Measurements from ENCODE around the gene NCR3LG1.

The NCR3LG1 gene

DNA sequence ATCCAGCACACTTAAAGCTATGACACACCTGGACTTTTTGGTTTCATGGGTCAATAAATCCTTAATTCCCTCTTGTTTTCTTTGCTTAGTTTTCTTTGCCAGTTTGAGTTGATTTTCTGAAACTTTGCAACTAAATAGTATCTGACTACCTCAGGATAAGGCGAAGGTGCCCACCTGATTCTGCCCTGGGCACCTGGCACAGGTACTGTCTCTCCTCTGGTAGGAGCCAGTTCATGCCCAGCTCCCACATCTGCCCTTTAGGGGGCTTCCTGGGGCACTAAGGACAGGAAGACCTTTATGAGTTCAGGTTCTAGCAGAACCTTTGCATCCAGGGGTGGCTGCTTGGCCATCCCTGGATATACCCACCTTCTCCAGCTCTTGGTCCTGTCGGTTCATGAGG, 56.4 kb downstream of the NCR3LG1 start (continued):
- TF ChIP-seq, protein P1, sequence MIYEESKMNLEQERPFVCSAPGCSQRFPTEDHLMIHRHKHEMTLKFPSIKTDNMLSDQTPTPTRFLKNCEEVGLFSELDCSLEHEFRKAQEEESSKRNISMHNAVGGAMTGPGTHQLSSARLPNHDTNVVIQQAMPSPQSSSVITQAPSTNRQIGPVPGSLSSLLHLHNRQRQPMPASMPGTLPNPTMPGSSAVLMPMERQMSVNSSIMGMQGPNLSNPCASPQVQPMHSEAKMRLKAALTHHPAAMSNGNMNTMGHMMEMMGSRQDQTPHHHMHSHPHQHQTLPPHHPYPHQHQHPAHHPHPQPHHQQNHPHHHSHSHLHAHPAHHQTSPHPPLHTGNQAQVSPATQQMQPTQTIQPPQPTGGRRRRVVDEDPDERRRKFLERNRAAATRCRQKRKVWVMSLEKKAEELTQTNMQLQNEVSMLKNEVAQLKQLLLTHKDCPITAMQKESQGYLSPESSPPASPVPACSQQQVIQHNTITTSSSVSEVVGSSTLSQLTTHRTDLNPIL (CRISPR knock-in tag; IDR thresholded peaks at IDR 0.05; ENCODE audit: low read depth), result no peak
- TF ChIP-seq ZC3H10 (CRISPR knock-in tag; IDR thresholded peaks at IDR 0.05), result no peak
- TF ChIP-seq, protein P2, sequence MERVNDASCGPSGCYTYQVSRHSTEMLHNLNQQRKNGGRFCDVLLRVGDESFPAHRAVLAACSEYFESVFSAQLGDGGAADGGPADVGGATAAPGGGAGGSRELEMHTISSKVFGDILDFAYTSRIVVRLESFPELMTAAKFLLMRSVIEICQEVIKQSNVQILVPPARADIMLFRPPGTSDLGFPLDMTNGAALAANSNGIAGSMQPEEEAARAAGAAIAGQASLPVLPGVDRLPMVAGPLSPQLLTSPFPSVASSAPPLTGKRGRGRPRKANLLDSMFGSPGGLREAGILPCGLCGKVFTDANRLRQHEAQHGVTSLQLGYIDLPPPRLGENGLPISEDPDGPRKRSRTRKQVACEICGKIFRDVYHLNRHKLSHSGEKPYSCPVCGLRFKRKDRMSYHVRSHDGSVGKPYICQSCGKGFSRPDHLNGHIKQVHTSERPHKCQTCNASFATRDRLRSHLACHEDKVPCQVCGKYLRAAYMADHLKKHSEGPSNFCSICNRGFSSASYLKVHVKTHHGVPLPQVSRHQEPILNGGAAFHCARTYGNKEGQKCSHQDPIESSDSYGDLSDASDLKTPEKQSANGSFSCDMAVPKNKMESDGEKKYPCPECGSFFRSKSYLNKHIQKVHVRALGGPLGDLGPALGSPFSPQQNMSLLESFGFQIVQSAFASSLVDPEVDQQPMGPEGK (CRISPR knock-in tag; IDR thresholded peaks at IDR 0.05; ENCODE audit: borderline replicate concordance), result no peak
- no peak for TF ChIP-seq ZFP3 (CRISPR knock-in tag; IDR thresholded peaks at IDR 0.05)
- TF ChIP-seq ARNTL (CRISPR knock-in tag; IDR thresholded peaks at IDR 0.05; ENCODE audit: borderline replicate concordance, low read depth), result no peak
- no peak for TF ChIP-seq GLIS3 (CRISPR knock-in tag; IDR thresholded peaks at IDR 0.05)
- no peak for TF ChIP-seq RARB (CRISPR knock-in tag; IDR thresholded peaks at IDR 0.05)

DNA sequence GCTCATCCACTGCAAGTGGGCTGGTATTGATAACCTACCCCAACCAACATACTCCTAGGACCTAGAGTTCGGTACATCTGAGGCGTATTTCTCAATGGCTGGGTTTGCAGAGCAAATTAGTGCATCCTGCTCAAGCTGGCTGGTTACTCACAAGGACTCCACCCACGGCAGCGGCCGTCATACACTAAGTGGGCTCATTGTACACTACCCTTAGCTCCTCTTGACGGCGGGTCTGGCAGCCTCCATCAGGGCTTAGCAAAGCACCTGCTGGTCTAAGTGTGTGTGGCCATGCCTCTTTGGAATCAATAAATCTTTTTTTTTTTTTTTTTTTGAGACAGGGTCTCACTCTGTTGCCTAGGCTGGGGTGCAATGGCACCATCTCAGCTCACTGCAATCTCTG, 57.0 kb downstream of the NCR3LG1 start:
- no peak for ATAC-seq
- TF ChIP-seq TOX (CRISPR knock-in tag; IDR thresholded peaks at IDR 0.05; ENCODE audit: borderline replicate concordance), result no peak
- no peak for TF ChIP-seq GLIS3 (CRISPR knock-in tag; IDR thresholded peaks at IDR 0.05)
- TF ChIP-seq, protein P3, sequence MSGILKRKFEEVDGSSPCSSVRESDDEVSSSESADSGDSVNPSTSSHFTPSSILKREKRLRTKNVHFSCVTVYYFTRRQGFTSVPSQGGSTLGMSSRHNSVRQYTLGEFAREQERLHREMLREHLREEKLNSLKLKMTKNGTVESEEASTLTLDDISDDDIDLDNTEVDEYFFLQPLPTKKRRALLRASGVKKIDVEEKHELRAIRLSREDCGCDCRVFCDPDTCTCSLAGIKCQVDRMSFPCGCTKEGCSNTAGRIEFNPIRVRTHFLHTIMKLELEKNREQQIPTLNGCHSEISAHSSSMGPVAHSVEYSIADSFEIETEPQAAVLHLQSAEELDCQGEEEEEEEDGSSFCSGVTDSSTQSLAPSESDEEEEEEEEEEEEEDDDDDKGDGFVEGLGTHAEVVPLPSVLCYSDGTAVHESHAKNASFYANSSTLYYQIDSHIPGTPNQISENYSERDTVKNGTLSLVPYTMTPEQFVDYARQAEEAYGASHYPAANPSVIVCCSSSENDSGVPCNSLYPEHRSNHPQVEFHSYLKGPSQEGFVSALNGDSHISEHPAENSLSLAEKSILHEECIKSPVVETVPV (CRISPR knock-in tag; IDR thresholded peaks at IDR 0.05), result no peak
- no peak for TF ChIP-seq ARNTL (CRISPR knock-in tag; IDR thresholded peaks at IDR 0.05; ENCODE audit: borderline replicate concordance, low read depth)
- TF ChIP-seq ESRRG (CRISPR knock-in tag; IDR thresholded peaks at IDR 0.05), result no peak
- TF ChIP-seq BACH2 (CRISPR knock-in tag; IDR thresholded peaks at IDR 0.05; ENCODE audit: borderline replicate concordance), result no peak
- no peak for TF ChIP-seq TCF4 (CRISPR knock-in tag; IDR thresholded peaks at IDR 0.05; ENCODE audit: borderline replicate concordance)

DNA sequence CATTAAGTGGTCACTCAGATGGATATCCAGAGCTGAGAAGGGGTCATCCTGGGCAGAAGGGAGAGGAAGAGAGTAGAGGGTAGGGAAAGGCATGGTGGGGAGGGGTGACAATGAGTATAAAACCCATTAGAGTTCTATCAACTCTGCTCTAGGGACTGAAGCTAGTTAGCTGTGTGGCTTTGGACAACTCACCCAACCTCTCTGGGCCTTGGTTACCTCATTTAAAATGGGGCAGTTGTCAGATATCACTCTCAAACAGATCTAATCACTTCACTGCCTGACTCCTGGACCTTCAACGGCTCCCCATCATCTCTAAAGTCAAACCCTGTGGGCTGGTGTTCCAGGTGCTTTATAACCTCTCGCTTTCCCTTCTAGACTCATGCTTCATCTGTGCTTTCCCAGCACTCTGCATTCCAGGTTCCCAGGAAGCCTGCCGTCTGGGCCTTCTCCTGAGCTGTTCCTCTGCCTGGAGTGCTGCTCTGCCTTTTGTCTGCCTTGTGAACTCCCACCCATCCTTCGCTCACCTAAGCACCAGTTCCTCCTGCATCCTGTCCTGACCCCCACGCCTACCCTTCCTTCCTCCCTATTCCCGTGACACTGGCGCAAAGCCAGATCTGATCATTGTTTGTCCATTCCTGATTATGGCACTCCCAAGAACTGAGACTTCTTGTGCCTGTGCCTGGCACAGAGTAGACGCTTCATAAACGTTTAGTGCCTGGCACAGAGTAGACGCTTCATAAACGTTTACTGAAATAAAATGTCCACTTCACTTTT, 59.2 kb downstream of the NCR3LG1 start:
- no peak for ATAC-seq
- no peak for TF ChIP-seq ARNTL (CRISPR knock-in tag; IDR thresholded peaks at IDR 0.05; ENCODE audit: borderline replicate concordance, low read depth)
- TF ChIP-seq ZC3H10 (CRISPR knock-in tag; IDR thresholded peaks at IDR 0.05), result no peak
- TF ChIP-seq PPARA (CRISPR knock-in tag; IDR thresholded peaks at IDR 0.05; ENCODE audit: borderline replicate concordance), result no peak
- TF ChIP-seq ZFP30 (CRISPR knock-in tag; IDR thresholded peaks at IDR 0.05), result no peak
- TF ChIP-seq OSR1 (CRISPR knock-in tag; IDR thresholded peaks at IDR 0.05), result no peak
- TF ChIP-seq SNAI2 (CRISPR knock-in tag; IDR thresholded peaks at IDR 0.05), result no peak
- TF ChIP-seq ZNF8 (CRISPR knock-in tag; IDR thresholded peaks at IDR 0.05), result no peak
- TF ChIP-seq, protein P4, sequence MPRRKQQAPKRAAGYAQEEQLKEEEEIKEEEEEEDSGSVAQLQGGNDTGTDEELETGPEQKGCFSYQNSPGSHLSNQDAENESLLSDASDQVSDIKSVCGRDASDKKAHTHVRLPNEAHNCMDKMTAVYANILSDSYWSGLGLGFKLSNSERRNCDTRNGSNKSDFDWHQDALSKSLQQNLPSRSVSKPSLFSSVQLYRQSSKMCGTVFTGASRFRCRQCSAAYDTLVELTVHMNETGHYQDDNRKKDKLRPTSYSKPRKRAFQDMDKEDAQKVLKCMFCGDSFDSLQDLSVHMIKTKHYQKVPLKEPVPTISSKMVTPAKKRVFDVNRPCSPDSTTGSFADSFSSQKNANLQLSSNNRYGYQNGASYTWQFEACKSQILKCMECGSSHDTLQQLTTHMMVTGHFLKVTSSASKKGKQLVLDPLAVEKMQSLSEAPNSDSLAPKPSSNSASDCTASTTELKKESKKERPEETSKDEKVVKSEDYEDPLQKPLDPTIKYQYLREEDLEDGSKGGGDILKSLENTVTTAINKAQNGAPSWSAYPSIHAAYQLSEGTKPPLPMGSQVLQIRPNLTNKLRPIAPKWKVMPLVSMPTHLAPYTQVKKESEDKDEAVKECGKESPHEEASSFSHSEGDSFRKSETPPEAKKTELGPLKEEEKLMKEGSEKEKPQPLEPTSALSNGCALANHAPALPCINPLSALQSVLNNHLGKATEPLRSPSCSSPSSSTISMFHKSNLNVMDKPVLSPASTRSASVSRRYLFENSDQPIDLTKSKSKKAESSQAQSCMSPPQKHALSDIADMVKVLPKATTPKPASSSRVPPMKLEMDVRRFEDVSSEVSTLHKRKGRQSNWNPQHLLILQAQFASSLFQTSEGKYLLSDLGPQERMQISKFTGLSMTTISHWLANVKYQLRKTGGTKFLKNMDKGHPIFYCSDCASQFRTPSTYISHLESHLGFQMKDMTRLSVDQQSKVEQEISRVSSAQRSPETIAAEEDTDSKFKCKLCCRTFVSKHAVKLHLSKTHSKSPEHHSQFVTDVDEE (CRISPR knock-in tag; IDR thresholded peaks at IDR 0.05), result no peak
- no peak for TF ChIP-seq ZNF565 (CRISPR knock-in tag; conservative IDR thresholded peaks at IDR 0.05; ENCODE audit: low read depth)
- TF ChIP-seq TOX (CRISPR knock-in tag; IDR thresholded peaks at IDR 0.05; ENCODE audit: borderline replicate concordance), result no peak
- TF ChIP-seq ZFP3 (CRISPR knock-in tag; IDR thresholded peaks at IDR 0.05), result no peak
- TF ChIP-seq, protein P1 (CRISPR knock-in tag; IDR thresholded peaks at IDR 0.05; ENCODE audit: low read depth), result no peak
- no peak for TF ChIP-seq ZNF70 (CRISPR knock-in tag; IDR thresholded peaks at IDR 0.05)
- TF ChIP-seq GLIS3 (CRISPR knock-in tag; IDR thresholded peaks at IDR 0.05), result no peak
- TF ChIP-seq BACH2 (CRISPR knock-in tag; IDR thresholded peaks at IDR 0.05; ENCODE audit: borderline replicate concordance), result no peak
- no peak for TF ChIP-seq ISL1 (CRISPR knock-in tag; IDR thresholded peaks at IDR 0.05)
- TF ChIP-seq TCF4 (CRISPR knock-in tag; IDR thresholded peaks at IDR 0.05; ENCODE audit: borderline replicate concordance), result no peak
- TF ChIP-seq CSDC2 (CRISPR knock-in tag; IDR thresholded peaks at IDR 0.05), result no peak
